ENCODE measurements around the gene MYL10. TPM values are rescaled to one million over a fixed set of nuclear protein-coding genes. Genes with fewer than 3 reads are reported as not detected.
A peak's percentile ranks its signal among the peaks of the same experiment; 100 is the strongest.

Gene MYL10
- polyA plus RNA-seq, 2 of the 4 experiments (the other 2 are of a cell fraction), result not detected

GRCh38 chr7:101669307-101669706 lies 40.2 kb upstream of the MYL10 start:
- no peak for FAIRE-seq

GRCh38 chr7:101668726-101669125 lies 39.6 kb upstream of the MYL10 start:
- Histone ChIP-seq H3K27ac (no peak overlapping the region), H3K4me1 (no peaks in the 10 kb centered on the region), H3K9me3 (0 out of 3 replicates have a peak, but pooled peaks cover 2% of the 10 kb centered on the region), H3K4me2 (no peak overlapping the region), H3K4me3 (no peak overlapping the region)
- DNase-seq (ENCODE audit: low read depth in 1 of 2, low spot score in 1 of 2) (no peak), ATAC-seq (no peak), FAIRE-seq (no peak)
- TF ChIP-seq BCL3 (IDR thresholded peaks at IDR 0.05) (no peak), RARB (CRISPR knock-in tag; IDR thresholded peaks at IDR 0.05) (no peak), FOSB (CRISPR knock-in tag; IDR thresholded peaks at IDR 0.05) (no peak), MYC (IDR thresholded peaks at IDR 0.05; ENCODE audit: borderline replicate concordance, low read length) (no peak), EHF (CRISPR knock-in tag; IDR thresholded peaks at IDR 0.05) (no peak), GATA3 (IDR thresholded peaks at IDR 0.05; ENCODE audit: borderline replicate concordance) (no peak), CEBPB (IDR thresholded peaks at IDR 0.05) (no peak), HEYL (CRISPR knock-in tag; IDR thresholded peaks at IDR 0.05) (no peak), NFE2L2 (conservative IDR thresholded peaks at IDR 0.05; ENCODE audit: low read length) (no peak)
- ChIA-PET CTCF (interaction anchor here (1.1 to 1.8 kb wide), 4 partner anchors 12 to 146 kb away, joined by 3 to 5 read pairs (median 4); no protein-coding TSS in a partner anchor), POLR2A (no interaction called here)
- 55% methylated on average over 2 of the region's 2 CpGs for WGBS (ENCODE audit: missing lambda C conversion rate)

More at GRCh38 chr7:101669307-101669706, 40.2 kb upstream of the MYL10 start:
- Histone ChIP-seq H3K4me1 (no peaks in the 10 kb centered on the region), H3K27ac (no peak overlapping the region), H3K4me2 (no peak overlapping the region), H3K4me3 (no peak overlapping the region), H3K9me3 (0 out of 3 replicates have a peak, but pooled peaks cover 2% of the 10 kb centered on the region)
- ChIA-PET POLR2A (no interaction called here), CTCF (interaction anchor here (0.9 to 1.1 kb wide), 2 partner anchors 9 to 145 kb away, joined by 3 read pairs; no protein-coding TSS in a partner anchor)
- DNase-seq (ENCODE audit: low read depth in 1 of 2, low spot score in 1 of 2) (peak in 1 of 2 experiments; percentile 20), ATAC-seq (no peak)
- no peak for TF ChIP-seq REST (IDR thresholded peaks at IDR 0.05)
- TF ChIP-seq RFX5 (IDR thresholded peaks at IDR 0.05), result no peak
- TF ChIP-seq CEBPB (IDR thresholded peaks at IDR 0.05), result no peak
- no peak for TF ChIP-seq USF2 (IDR thresholded peaks at IDR 0.05)
- no peak for TF ChIP-seq HOXB5 (CRISPR knock-in tag; IDR thresholded peaks at IDR 0.05)
- no peak for TF ChIP-seq FOXS1 (CRISPR knock-in tag; IDR thresholded peaks at IDR 0.05)
- TF ChIP-seq JUN (IDR thresholded peaks at IDR 0.05), result no peak
- no peak for TF ChIP-seq POLR2A (IDR thresholded peaks at IDR 0.05; ENCODE audit: low read length)
- no peak for TF ChIP-seq SMC3 (IDR thresholded peaks at IDR 0.05)
- TF ChIP-seq CBX2 (IDR thresholded peaks at IDR 0.05; ENCODE audit: borderline replicate concordance, low read depth), result no peak
- no peak for TF ChIP-seq NFE2L2 (conservative IDR thresholded peaks at IDR 0.05; ENCODE audit: low read length)
- no peak for TF ChIP-seq HDAC2 (IDR thresholded peaks at IDR 0.05)
- TF ChIP-seq GATA3 (IDR thresholded peaks at IDR 0.05; ENCODE audit: borderline replicate concordance), result no peak
- no peak for TF ChIP-seq EP300 (IDR thresholded peaks at IDR 0.05)
- 65% methylated on average over 1 of the region's 1 CpG for WGBS (ENCODE audit: missing lambda C conversion rate)

Data from A549 (cell line).